H9 (cell line): Measurements from ENCODE around the gene PXK. TPM values are rescaled to one million over a fixed set of nuclear protein-coding genes. Genes with fewer than 3 reads are reported as not detected.

Experiments
- DNase-seq: peaks from one replicate; pipeline ENCODE4 v3.0.0-alpha.2; 2017
- H2AFZ ChIP-seq: one replicate; pipeline ENCODE4 v1.6.1; 2013; ENCODE audit warnings: mild to moderate bottlenecking, low read length, control low read depth, moderate library complexity
- H2AK5ac ChIP-seq: 2 replicates; pipeline ENCODE4 v1.6.1; 2013; ENCODE audit warnings: low read length, control low read depth, mixed read lengths; ENCODE audit not compliant: insufficient read length
- H2BK120ac ChIP-seq: one replicate; pipeline ENCODE4 v1.6.1; 2013; ENCODE audit warnings: low read depth, mild to moderate bottlenecking, low read length, control low read depth, inconsistent platforms; ENCODE audit not compliant: poor library complexity, severe bottlenecking
- H2BK12ac ChIP-seq: 2 replicates; pipeline ENCODE4 v1.6.1; 2013; ENCODE audit warnings: low read length, control low read depth, mixed read lengths, low read depth; ENCODE audit not compliant: insufficient read length
- H2BK15ac ChIP-seq: 2 replicates; pipeline ENCODE4 v1.6.1; 2013; ENCODE audit warnings: low read depth, low read length, control low read depth
- H2BK20ac ChIP-seq: one replicate; pipeline ENCODE4 v1.6.1; 2013; ENCODE audit warnings: low read depth, mild to moderate bottlenecking, low read length, control low read depth, inconsistent platforms; ENCODE audit not compliant: poor library complexity, severe bottlenecking
- H2BK5ac ChIP-seq: 2 replicates; pipeline ENCODE4 v1.6.1; 2013; ENCODE audit warnings: low read length, control low read depth, mixed read lengths; ENCODE audit not compliant: insufficient read length
- H3K14ac ChIP-seq: 2 replicates; pipeline ENCODE4 v1.6.1; 2013; ENCODE audit warnings: low read length, control low read depth; ENCODE audit not compliant: insufficient read depth
- H3K18ac ChIP-seq: 2 replicates; pipeline ENCODE4 v1.6.1; 2013; ENCODE audit warnings: low read depth, mild to moderate bottlenecking, mixed read lengths, low read length, control low read depth; ENCODE audit not compliant: insufficient read length
- H3K23ac ChIP-seq: 2 replicates; pipeline ENCODE4 v1.6.1; 2013; ENCODE audit warnings: low read length, control low read depth, mixed read lengths, low read depth; ENCODE audit not compliant: insufficient read length
- H3K23me2 ChIP-seq: 2 replicates; pipeline ENCODE4 v1.6.1; 2013; ENCODE audit warnings: low read depth, mild to moderate bottlenecking, mixed read lengths, low read length, control low read depth; ENCODE audit not compliant: insufficient read length, poor library complexity, severe bottlenecking
- H3K27ac ChIP-seq: 2 replicates; pipeline ENCODE4 v1.5.1; 2013; ENCODE audit warnings: low read length, control low read depth, mixed read lengths, low read depth; ENCODE audit not compliant: insufficient read length
- H3K27me3 ChIP-seq: 2 replicates; pipeline ENCODE4 v1.6.1; 2013; ENCODE audit warnings: low read length, control low read depth, inconsistent platforms; ENCODE audit not compliant: insufficient read depth
- H3K4ac ChIP-seq: 2 replicates; pipeline ENCODE4 v1.6.1; 2013; ENCODE audit warnings: low read depth, mild to moderate bottlenecking, control low read depth, inconsistent platforms, low read length, moderate library complexity
- H3K4me1 ChIP-seq: 2 replicates; pipeline ENCODE4 v1.6.1; 2013; ENCODE audit warnings: low read length, control low read depth, inconsistent platforms; ENCODE audit not compliant: insufficient read depth
- H3K4me2 ChIP-seq: 2 replicates; pipeline ENCODE4 v1.6.1; 2013; ENCODE audit warnings: low read length, control low read depth, mixed read lengths; ENCODE audit not compliant: insufficient read length, insufficient read depth
- H3K56ac ChIP-seq: 2 replicates; pipeline ENCODE4 v1.6.1; 2013; ENCODE audit warnings: low read depth, mild to moderate bottlenecking, mixed read lengths, low read length, control low read depth; ENCODE audit not compliant: insufficient read length
- H3K79me1 ChIP-seq: 2 replicates; pipeline ENCODE4 v1.6.1; 2013; ENCODE audit warnings: low read depth, mild to moderate bottlenecking, moderate library complexity, low read length, control low read depth, inconsistent platforms; ENCODE audit not compliant: insufficient read depth, poor library complexity, severe bottlenecking
- H3K79me2 ChIP-seq: 2 replicates; pipeline ENCODE4 v1.6.1; 2013; ENCODE audit warnings: low read length, control low read depth, inconsistent platforms; ENCODE audit not compliant: insufficient read depth
- H3K9ac ChIP-seq: 2 replicates; pipeline ENCODE4 v1.6.1; 2013; ENCODE audit warnings: low read length, control low read depth, mixed read lengths; ENCODE audit not compliant: insufficient read length; ENCODE audit errors: extremely low read depth
- H3K9me3 ChIP-seq: one replicate; pipeline ENCODE4 v1.6.1; 2013; ENCODE audit warnings: low read depth, low read length, inconsistent platforms; ENCODE audit not compliant: control insufficient read depth
- H3T11ph ChIP-seq: one replicate; pipeline ENCODE4 v1.6.1; 2013; ENCODE audit warnings: mild to moderate bottlenecking, low read length, control low read depth, inconsistent platforms
- H4K20me1 ChIP-seq: one replicate; pipeline ENCODE4 v1.6.1; 2013; ENCODE audit not compliant: control insufficient read depth, insufficient read length, insufficient read depth
- H4K5ac ChIP-seq: 2 replicates; pipeline ENCODE4 v1.6.1; 2013; ENCODE audit warnings: low read depth, mild to moderate bottlenecking, mixed read lengths, low read length, control low read depth; ENCODE audit not compliant: insufficient read length
- H4K8ac ChIP-seq: replicated peaks from 2 replicates; pipeline ENCODE4 v1.6.1; 2013; ENCODE audit warnings: low read length, control low read depth, mixed read lengths, low read depth; ENCODE audit not compliant: insufficient read length
- H4K91ac ChIP-seq: 2 replicates; pipeline ENCODE4 v1.6.1; 2013; ENCODE audit warnings: low read depth, mild to moderate bottlenecking, moderate library complexity, mixed read lengths, low read length, control low read depth; ENCODE audit not compliant: insufficient read length
- H3K27ac Mint-ChIP-seq, 3 experiments: 2 replicates in 2 of 3; 3 replicates in 1 of 3; pipeline ENCODE4 v1.8.0; 2020 to 2021; ENCODE audit warnings: mixed read lengths in 3 of 3, mild to moderate bottlenecking in 1 of 3, moderate library complexity in 1 of 3
- H3K27me3 Mint-ChIP-seq: 2 replicates; pipeline ENCODE4 v1.8.0; 2021; ENCODE audit warnings: low read depth, mild to moderate bottlenecking, moderate library complexity, mixed read lengths
- H3K36me3 Mint-ChIP-seq, 3 experiments: 2 replicates in 2 of 3; 3 replicates in 1 of 3; pipeline ENCODE4 v1.8.0; 2020 to 2021; ENCODE audit warnings: low read depth in 3 of 3, mixed read lengths in 3 of 3; ENCODE audit not compliant: insufficient read depth in 1 of 3
- H3K4me1 Mint-ChIP-seq, 2 experiments: 2 replicates each; pipeline ENCODE4 v1.8.0; 2020; ENCODE audit warnings: mixed read lengths in 2 of 2
- H3K4me3 Mint-ChIP-seq, 2 experiments: 2 replicates in 1 of 2; 3 replicates in 1 of 2; pipeline ENCODE4 v1.8.0; 2020 to 2021; ENCODE audit warnings: mild to moderate bottlenecking in 2 of 2, mixed read lengths in 2 of 2, moderate library complexity in 1 of 2
- H3K9me3 Mint-ChIP-seq, 2 experiments: 2 replicates in 1 of 2; 3 replicates in 1 of 2; pipeline ENCODE4 v1.8.0; 2020; ENCODE audit warnings: mild to moderate bottlenecking in 2 of 2, mixed read lengths in 2 of 2, moderate library complexity in 1 of 2
- CTCF ChIP-seq: fragments of 200-600 bp; sonication (generic); conservative IDR thresholded peaks from 3 replicates; pipeline ENCODE4 v1.8.0; 2021; ENCODE audit warnings: antibody characterized with exemption, mild to moderate bottlenecking
- WGBS: extraction: QIAGEN DNeasy Blood & Tissue Kit; methylation state at CpG from one replicate; pipeline ENCODE4 v1.1.7; 2013; ENCODE audit warnings: missing lambda C conversion rate, low lambda C conversion rate, mixed read lengths; ENCODE audit not compliant: insufficient read length; ENCODE audit errors: extremely low coverage; 5-methylcytosine and 5-hydroxymethylcytosine counted together
- total RNA-seq: library from RNA; stranded (reverse); gene quantifications from 2 replicates; pipeline ENCODE4 v1.2.1, GENCODE V29; 2021

The PXK gene
- total RNA-seq, 1 experiment from 2014 or later = 3.3 TPM

DNA sequence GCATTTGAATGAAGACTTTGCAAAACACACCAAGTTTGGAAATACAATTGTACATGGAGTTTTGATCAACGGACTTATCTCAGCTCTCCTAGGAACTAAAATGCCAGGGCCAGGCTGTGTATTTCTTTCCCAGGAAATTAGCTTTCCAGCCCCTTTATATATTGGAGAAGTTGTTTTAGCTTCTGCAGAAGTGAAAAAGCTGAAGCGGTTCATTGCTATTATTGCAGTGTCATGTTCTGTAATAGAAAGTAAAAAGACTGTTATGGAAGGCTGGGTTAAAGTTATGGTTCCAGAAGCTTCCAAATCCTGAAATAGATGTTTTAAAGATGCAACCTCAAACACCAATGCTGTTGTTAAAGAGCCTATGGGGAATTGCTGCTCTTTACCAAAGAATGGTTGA, 14.9 kb upstream of the PXK start:
- H2BK120ac ChIP-seq = no peak overlapping the region
- TF ChIP-seq CTCF = no peak
- no peaks in the 10 kb centered on the region for H3K9me3 ChIP-seq
- no peak overlapping the region for H3K4ac ChIP-seq
- peaks cover 7% of the 10 kb centered on the region; the same call in 1 of the 2 replicates for H3K4me1 ChIP-seq
- WGBS = no CpG with 5 or more reads among the region's 2 CpGs
- H2BK20ac ChIP-seq = no peak overlapping the region
- H3K9me3 Mint-ChIP-seq = no peaks in the 10 kb centered on the region
- no peaks in the 10 kb centered on the region for H3K79me1 ChIP-seq
- H2BK15ac ChIP-seq = no peak overlapping the region
- H3K9ac ChIP-seq = no peak overlapping the region
- no peak overlapping the region for H3K27ac ChIP-seq
- no peak overlapping the region for H2AK5ac ChIP-seq
- H4K20me1 ChIP-seq = no peaks in the 10 kb centered on the region
- no peak overlapping the region for H4K5ac ChIP-seq
- H3K4me3 Mint-ChIP-seq = no peak overlapping the region
- H3K23ac ChIP-seq = no peak overlapping the region
- no peak overlapping the region for H3K27ac Mint-ChIP-seq
- H3K14ac ChIP-seq = no peak overlapping the region
- no peaks in the 10 kb centered on the region for H3K27me3 ChIP-seq
- H3K27me3 Mint-ChIP-seq = no peaks in the 10 kb centered on the region
- peaks cover 29 to 73% (median 59%) of the 10 kb centered on the region in 3 experiments; a peak in 6 of 7 replicates for H3K36me3 Mint-ChIP-seq
- H2BK5ac ChIP-seq = no peak overlapping the region
- no peak overlapping the region for H2AFZ ChIP-seq
- H3T11ph ChIP-seq = no peak overlapping the region
- no peaks in the 10 kb centered on the region for H3K79me2 ChIP-seq
- no peak overlapping the region for H4K91ac ChIP-seq
- H3K56ac ChIP-seq = no peak overlapping the region
- no peak overlapping the region for H3K4me2 ChIP-seq
- H4K8ac ChIP-seq = no peak overlapping the region
- H3K4me1 Mint-ChIP-seq = peaks cover 17% of the 10 kb centered on the region in 2 experiments
- DNase-seq = no peak
- no peaks in the 10 kb centered on the region for H3K23me2 ChIP-seq
- no peak overlapping the region for H3K18ac ChIP-seq
- no peak overlapping the region for H2BK12ac ChIP-seq
